Measurements from ENCODE around the gene ZBTB3. TPM values are rescaled to one million over a fixed set of nuclear protein-coding genes. Genes with fewer than 3 reads are reported as not detected.

ZBTB3 gene
- total and polyA plus RNA-seq, 9 of the 15 experiments (the other 6 are each of a cell fraction or from before 2014, with no cell fraction given) = 1.9 to 10.0 (median 4.9) TPM

- no peak for TF ChIP-seq RBM25 (IDR thresholded peaks at IDR 0.05; ENCODE audit: low read depth, low read length, severe bottlenecking)
- TF ChIP-seq, protein P1, sequence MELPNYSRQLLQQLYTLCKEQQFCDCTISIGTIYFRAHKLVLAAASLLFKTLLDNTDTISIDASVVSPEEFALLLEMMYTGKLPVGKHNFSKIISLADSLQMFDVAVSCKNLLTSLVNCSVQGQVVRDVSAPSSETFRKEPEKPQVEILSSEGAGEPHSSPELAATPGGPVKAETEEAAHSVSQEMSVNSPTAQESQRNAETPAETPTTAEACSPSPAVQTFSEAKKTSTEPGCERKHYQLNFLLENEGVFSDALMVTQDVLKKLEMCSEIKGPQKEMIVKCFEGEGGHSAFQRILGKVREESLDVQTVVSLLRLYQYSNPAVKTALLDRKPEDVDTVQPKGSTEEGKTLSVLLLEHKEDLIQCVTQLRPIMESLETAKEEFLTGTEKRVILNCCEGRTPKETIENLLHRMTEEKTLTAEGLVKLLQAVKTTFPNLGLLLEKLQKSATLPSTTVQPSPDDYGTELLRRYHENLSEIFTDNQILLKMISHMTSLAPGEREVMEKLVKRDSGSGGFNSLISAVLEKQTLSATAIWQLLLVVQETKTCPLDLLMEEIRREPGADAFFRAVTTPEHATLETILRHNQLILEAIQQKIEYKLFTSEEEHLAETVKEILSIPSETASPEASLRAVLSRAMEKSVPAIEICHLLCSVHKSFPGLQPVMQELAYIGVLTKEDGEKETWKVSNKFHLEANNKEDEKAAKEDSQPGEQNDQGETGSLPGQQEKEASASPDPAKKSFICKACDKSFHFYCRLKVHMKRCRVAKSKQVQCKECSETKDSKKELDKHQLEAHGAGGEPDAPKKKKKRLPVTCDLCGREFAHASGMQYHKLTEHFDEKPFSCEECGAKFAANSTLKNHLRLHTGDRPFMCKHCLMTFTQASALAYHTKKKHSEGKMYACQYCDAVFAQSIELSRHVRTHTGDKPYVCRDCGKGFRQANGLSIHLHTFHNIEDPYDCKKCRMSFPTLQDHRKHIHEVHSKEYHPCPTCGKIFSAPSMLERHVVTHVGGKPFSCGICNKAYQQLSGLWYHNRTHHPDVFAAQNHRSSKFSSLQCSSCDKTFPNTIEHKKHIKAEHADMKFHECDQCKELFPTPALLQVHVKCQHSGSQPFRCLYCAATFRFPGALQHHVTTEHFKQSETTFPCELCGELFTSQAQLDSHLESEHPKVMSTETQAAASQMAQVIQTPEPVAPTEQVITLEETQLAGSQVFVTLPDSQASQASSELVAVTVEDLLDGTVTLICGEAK (IDR thresholded peaks at IDR 0.05) = peak; percentile 91
- TF ChIP-seq, protein P1 (CRISPR knock-in tag; IDR thresholded peaks at IDR 0.05) = no peak
- peak; percentile 92 for TF ChIP-seq SIN3B (IDR thresholded peaks at IDR 0.05; ENCODE audit: low read depth)
- no peak for TF ChIP-seq SOX6 (IDR thresholded peaks at IDR 0.05)
- peak; percentile 48 for TF ChIP-seq ATF7 (IDR thresholded peaks at IDR 0.05)
- TF ChIP-seq ZNF551 (CRISPR knock-in tag; IDR thresholded peaks at IDR 0.05) = no peak
- no peak for TF ChIP-seq DPF2 (IDR thresholded peaks at IDR 0.05)
- no peak for TF ChIP-seq ASH1L (IDR thresholded peaks at IDR 0.05; ENCODE audit: borderline replicate concordance, low read depth, partially characterized antibody)
- 0 out of 2 replicates have a peak, but pooled peaks have one; percentile 38 for TF ChIP-seq PHB (CRISPR knock-in tag; IDR thresholded peaks at IDR 0.05)
- no peak for TF ChIP-seq GATAD2B (IDR thresholded peaks at IDR 0.05; ENCODE audit: borderline replicate concordance)
- no peak for TF ChIP-seq ZKSCAN8 (CRISPR knock-in tag; IDR thresholded peaks at IDR 0.05)
- no peak for TF ChIP-seq PCBP2 (IDR thresholded peaks at IDR 0.05; ENCODE audit: low read depth, low read length, poor library complexity, severe bottlenecking)
- TF ChIP-seq RNF219 (CRISPR knock-in tag; IDR thresholded peaks at IDR 0.05) = peak; percentile 69; the same call in 1 of the 2 replicates
- TF ChIP-seq NCOA6 (IDR thresholded peaks at IDR 0.05) = no peak
Observed at GRCh38 chr11:62791501-62792201, 37.7 kb upstream of the ZBTB3 start, which contains the start of gene TMEM223 (continued).

Data from K562 (cell line).